PC-3 (cell line): ENCODE results near the gene GPS1. TPM values are rescaled to one million over a fixed set of nuclear protein-coding genes. Genes with fewer than 3 reads are reported as not detected.

Source experiments
- ATAC-seq: fragments of 200-7000 bp; cut with Tn5 transposase; 2 replicates; pipeline ENCODE4 v1.9.1; 2020; ENCODE audit warnings: mild to moderate bottlenecking, moderate library complexity
- BruUV-seq: library from RNA; stranded (reverse); fragments of 400-500 nt; replicated peaks from 2 replicates; lab custom pipeline; 2021; lab: Mats Ljungman, UMichigan
- CTCF ChIA-PET: fragments of 300-600 bp; sonication (Branson Sonifier 250); formaldehyde crosslinking; loops from one replicate; lab custom pipeline; 2022; ENCODE audit warnings: antibody characterized with exemption; lab: Charles Lee
- POLR2A ChIA-PET: fragments of 300-600 bp; sonication (Branson Sonifier 250); formaldehyde crosslinking; loops from one replicate; lab custom pipeline; 2022; ENCODE audit warnings: antibody characterized with exemption; ENCODE audit not compliant: unreplicated experiment; lab: Charles Lee
- DNase-seq: peaks from one replicate; pipeline ENCODE4 v3.0.0-alpha.2; 2015
- H2AFZ ChIP-seq: fragments of 300-600 bp; sonication (generic); 2 replicates; pipeline ENCODE4 v1.6.0; 2016; ENCODE audit warnings: antibody characterized with exemption, low read length
- H3F3A ChIP-seq: fragments of 300-600 bp; sonication (generic); one replicate; pipeline ENCODE4 v1.6.0; 2017; ENCODE audit warnings: antibody characterized with exemption, low read length, control low read depth, mild to moderate bottlenecking; ENCODE audit not compliant: unreplicated experiment
- H3K27ac ChIP-seq: fragments of 300-600 bp; sonication (generic); 2 replicates; pipeline ENCODE4 v1.5.1; 2016; ENCODE audit warnings: mild to moderate bottlenecking, low read length
- H3K27me3 ChIP-seq: fragments of 300-600 bp; sonication (generic); 2 replicates; pipeline ENCODE4 v1.6.1; 2016; ENCODE audit warnings: low read length, mixed read lengths
- H3K36me3 ChIP-seq: fragments of 300-600 bp; sonication (generic); 2 replicates; pipeline ENCODE4 v1.6.1; 2016; ENCODE audit warnings: low read depth, mixed run types, low read length, mixed read lengths
- H3K4me1 ChIP-seq: fragments of 300-600 bp; sonication (generic); 2 replicates; pipeline ENCODE4 v1.5.1; 2016; ENCODE audit warnings: low read length; ENCODE audit not compliant: insufficient read depth
- H3K4me2 ChIP-seq: fragments of 300-600 bp; sonication (generic); 2 replicates; pipeline ENCODE4 v1.6.0; 2016; ENCODE audit warnings: low read length
- H3K4me3 ChIP-seq: fragments of 300-600 bp; sonication (generic); 2 replicates; pipeline ENCODE4 v1.5.1; 2016; ENCODE audit warnings: mild to moderate bottlenecking, low read length, mixed read lengths
- H3K79me2 ChIP-seq: fragments of 300-600 bp; sonication (generic); 2 replicates; pipeline ENCODE4 v1.6.1; 2017; ENCODE audit warnings: low read length, mixed read lengths
- H3K9ac ChIP-seq: fragments of 300-600 bp; sonication (generic); 2 replicates; pipeline ENCODE4 v1.6.0; 2016; ENCODE audit warnings: mild to moderate bottlenecking, low read length
- H3K9me2 ChIP-seq: fragments of 300-600 bp; sonication (generic); replicated peaks from 2 replicates; pipeline ENCODE4 v1.6.1; 2016; ENCODE audit warnings: mixed run types, low read length, mixed read lengths
- H3K9me3 ChIP-seq: fragments of 300-600 bp; sonication (generic); 2 replicates; pipeline ENCODE4 v1.6.1; 2016; ENCODE audit warnings: low read length, mixed read lengths
- H4K20me1 ChIP-seq: fragments of 300-600 bp; sonication (generic); 2 replicates; pipeline ENCODE4 v1.6.1; 2016; ENCODE audit warnings: low read length, mixed read lengths
- EZH2 ChIP-seq: fragments of 300-600 bp; sonication (generic); IDR thresholded peaks from one replicate; pipeline ENCODE4 v1.6.1; 2017; ENCODE audit warnings: antibody characterized with exemption, mild to moderate bottlenecking, low read length; ENCODE audit not compliant: unreplicated experiment
- EZH2phosphoT487 ChIP-seq: fragments of 300-600 bp; sonication (generic); IDR thresholded peaks from 2 replicates; pipeline ENCODE4 v1.6.1; 2018; ENCODE audit warnings: mild to moderate bottlenecking, antibody characterized with exemption, low read length, borderline replicate concordance
- intact Hi-C: fragments of 100-400 bp; cut with micrococcal nuclease; formaldehyde crosslinking; loops from 2 replicates; pipeline ENCODE4 v1.9.0; 2023
- total RNA-seq: library from RNA; depleted of rRNA; stranded (reverse); fragments of >200 nt; gene quantifications from 2 replicates; pipeline ENCODE4 v1.2.3, GENCODE V29; 2014
- TF ChIP-seq, protein P1 (sequence below): fragments of 300-600 bp; sonication (generic); conservative IDR thresholded peaks from 2 replicates; pipeline ENCODE4 v1.5.1; 2017; ENCODE audit warnings: antibody characterized with exemption, low read depth, mild to moderate bottlenecking, low read length

Gene GPS1
- total RNA-seq, 1 experiment from 2014 or later: 240 TPM

DNA sequence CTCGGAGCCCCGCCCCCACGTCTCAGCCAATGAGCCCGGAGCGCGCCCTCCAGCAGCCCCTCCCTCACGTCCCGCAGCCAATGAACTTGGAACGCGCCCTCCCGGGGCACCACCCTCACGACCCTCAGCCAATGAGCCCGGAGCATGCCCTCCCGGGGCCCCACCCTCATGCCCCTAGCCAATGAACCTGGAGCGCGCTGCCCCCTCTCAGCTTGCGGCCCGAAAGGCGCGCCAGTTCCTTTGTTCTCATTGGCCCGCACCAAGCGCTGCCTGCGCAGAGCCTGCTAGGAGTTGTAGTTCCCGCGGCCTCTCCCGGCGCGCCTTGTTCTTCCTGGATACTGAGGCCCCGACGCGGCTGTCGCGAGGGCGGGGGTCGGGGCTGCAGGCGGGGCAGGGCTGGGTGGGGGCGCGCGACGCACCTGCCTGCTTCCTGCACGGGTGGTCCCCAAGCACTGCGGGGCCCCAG lies 28.7 kb upstream of the GPS1 start, which contains the start of gene LRRC45:
LRRC45 (plus strand) TSS at position 325 of the 466 bp plus-strand sequence. CDS start 339 bp downstream, outside the sequence.
- intact Hi-C loops: no loop called here
- ChIA-PET CTCF (interaction anchor here (0.7 to 4.8 kb wide), 4 partner anchors 15 to 137 kb away, joined by 4 to 40 read pairs (median 8); partner anchors contain the start of gene DCXR), POLR2A (interaction anchor here (0.7 kb wide), 1 partner anchor 23 kb away, joined by 3 read pairs; no protein-coding TSS in a partner anchor)
- H2AFZ ChIP-seq: peak within 1 kb of the TSS; percentile 80
- H3K4me1 ChIP-seq: peaks cover 21% of the 10 kb centered on the region; the same call in 1 of the 2 replicates
- peak within 1 kb of the TSS; percentile 99 for H3K4me2 ChIP-seq
- H3K79me2 ChIP-seq: peaks cover 43% of the 10 kb centered on the region
- H3K4me3 ChIP-seq: peak within 1 kb of the TSS; percentile 100
- TF ChIP-seq EZH2phosphoT487 (no peak), EZH2 (no peak)
- TF ChIP-seq, protein P1, sequence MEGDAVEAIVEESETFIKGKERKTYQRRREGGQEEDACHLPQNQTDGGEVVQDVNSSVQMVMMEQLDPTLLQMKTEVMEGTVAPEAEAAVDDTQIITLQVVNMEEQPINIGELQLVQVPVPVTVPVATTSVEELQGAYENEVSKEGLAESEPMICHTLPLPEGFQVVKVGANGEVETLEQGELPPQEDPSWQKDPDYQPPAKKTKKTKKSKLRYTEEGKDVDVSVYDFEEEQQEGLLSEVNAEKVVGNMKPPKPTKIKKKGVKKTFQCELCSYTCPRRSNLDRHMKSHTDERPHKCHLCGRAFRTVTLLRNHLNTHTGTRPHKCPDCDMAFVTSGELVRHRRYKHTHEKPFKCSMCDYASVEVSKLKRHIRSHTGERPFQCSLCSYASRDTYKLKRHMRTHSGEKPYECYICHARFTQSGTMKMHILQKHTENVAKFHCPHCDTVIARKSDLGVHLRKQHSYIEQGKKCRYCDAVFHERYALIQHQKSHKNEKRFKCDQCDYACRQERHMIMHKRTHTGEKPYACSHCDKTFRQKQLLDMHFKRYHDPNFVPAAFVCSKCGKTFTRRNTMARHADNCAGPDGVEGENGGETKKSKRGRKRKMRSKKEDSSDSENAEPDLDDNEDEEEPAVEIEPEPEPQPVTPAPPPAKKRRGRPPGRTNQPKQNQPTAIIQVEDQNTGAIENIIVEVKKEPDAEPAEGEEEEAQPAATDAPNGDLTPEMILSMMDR: no peak
- no peaks in the 10 kb centered on the region for H3F3A ChIP-seq
- DNase-seq (peak; percentile 99), ATAC-seq (peak; percentile 84)
- no peaks in the 10 kb centered on the region for H3K9me3 ChIP-seq
- H3K27me3 ChIP-seq: no peaks in the 10 kb centered on the region
- no TSS peak for BruUV-seq
- H3K9ac ChIP-seq: peak within 1 kb of the TSS; percentile 98
- no peaks in the 10 kb centered on the region for H3K9me2 ChIP-seq
- no peaks in the 10 kb centered on the region; the same call in 1 of the 2 replicates for H3K36me3 ChIP-seq
- peak within 1 kb of the TSS; percentile 57 for H3K27ac ChIP-seq
- peaks cover 7% of the 10 kb centered on the region; the same call in 1 of the 2 replicates for H4K20me1 ChIP-seq

DNA sequence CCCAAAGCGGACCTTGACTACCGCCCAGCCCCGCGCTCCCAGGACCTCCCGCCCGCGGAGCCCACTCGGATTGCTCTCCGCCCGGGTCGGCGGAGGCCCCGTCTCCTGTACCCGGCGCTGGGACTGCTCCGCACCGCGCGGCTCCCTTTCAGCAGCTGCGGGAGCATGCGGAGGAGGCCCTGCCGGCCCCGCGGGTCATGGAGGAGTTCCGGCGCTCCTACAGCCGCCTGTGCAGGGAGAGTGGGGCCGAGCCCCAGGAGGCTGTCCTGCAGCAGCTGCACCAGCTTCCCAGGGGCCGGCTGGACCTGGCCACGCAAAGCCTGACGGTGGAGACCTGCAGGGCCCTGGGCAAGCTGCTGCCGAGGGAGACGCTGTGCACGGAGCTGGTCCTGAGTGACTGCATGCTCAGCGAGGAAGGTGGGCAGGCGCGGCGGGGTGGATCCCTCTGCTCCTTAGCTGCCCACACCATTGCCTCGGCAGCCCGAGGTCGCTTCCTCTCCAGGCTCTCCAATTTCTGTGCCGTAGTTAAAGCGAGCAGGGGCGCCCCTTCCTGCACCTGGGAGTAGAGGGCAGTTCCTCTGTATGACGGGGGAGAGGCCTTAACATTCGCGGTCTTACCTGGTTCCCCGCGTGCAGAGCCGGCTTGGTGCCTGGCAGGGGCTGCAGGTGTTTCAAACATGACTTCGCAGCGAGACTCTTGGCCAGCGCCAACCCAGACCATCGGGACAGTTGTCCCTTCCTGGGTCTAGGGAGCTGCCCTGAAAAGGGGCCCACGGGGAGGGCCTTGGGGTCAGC lies 28.1 kb upstream of the GPS1 start:
- Histone ChIP-seq H3K27ac (no peak overlapping the region), H3K4me1 (peaks cover 21% of the 10 kb centered on the region; the same call in 1 of the 2 replicates), H3K9me2 (no peaks in the 10 kb centered on the region), H3K9ac (peak overlapping the region; percentile 72), H3F3A (no peaks in the 10 kb centered on the region), H3K4me3 (peak overlapping the region; percentile 80), H3K36me3 (no peaks in the 10 kb centered on the region; the same call in 1 of the 2 replicates), H4K20me1 (peaks cover 7% of the 10 kb centered on the region; the same call in 1 of the 2 replicates), H2AFZ (peak overlapping the region; percentile 75), H3K9me3 (no peaks in the 10 kb centered on the region), H3K79me2 (peaks cover 43% of the 10 kb centered on the region), H3K4me2 (peak overlapping the region; percentile 81), H3K27me3 (no peaks in the 10 kb centered on the region)
- TSS peak; percentile 15 for BruUV-seq
- POLR2A ChIA-PET: no interaction called here
- DNase-seq: no peak
- peak; percentile 9 for ATAC-seq
- TF ChIP-seq EZH2phosphoT487: no peak
- TF ChIP-seq EZH2: no peak
- CTCF ChIA-PET: interaction anchor here (1.5 to 4.8 kb wide), 2 partner anchors 14 to 64 kb away, joined by 10 to 40 read pairs; partner anchors contain the start of gene DCXR
- intact Hi-C loops: no loop called here

DNA sequence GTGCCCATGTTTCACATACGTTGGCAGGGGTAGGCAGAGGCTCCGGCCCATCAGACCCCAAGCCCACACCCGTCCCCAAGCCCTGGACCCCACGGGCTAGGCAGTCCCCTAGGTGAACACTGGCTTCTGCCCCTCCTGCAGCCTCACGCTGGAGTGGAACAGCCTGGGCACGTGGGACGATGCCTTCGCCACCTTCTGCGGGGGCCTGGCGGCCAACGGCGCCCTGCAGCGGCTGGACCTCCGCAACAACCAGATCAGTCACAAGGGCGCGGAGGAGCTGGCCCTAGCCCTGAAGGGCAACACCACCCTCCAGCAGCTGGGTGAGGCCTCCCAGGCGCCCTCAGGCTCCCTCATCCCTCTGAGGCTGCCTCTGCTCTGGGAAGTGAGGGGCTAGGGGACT lies 26.8 kb upstream of the GPS1 start:
- Histone ChIP-seq H3K9ac (no peak overlapping the region), H4K20me1 (peaks cover 7% of the 10 kb centered on the region; the same call in 1 of the 2 replicates), H3F3A (no peaks in the 10 kb centered on the region), H3K4me1 (peaks cover 21% of the 10 kb centered on the region; the same call in 1 of the 2 replicates), H3K4me3 (no peak overlapping the region), H3K4me2 (peak overlapping the region; percentile 81; the same call in 1 of the 2 replicates), H3K79me2 (peaks cover 43% of the 10 kb centered on the region), H3K9me3 (no peaks in the 10 kb centered on the region), H2AFZ (no peak overlapping the region), H3K36me3 (no peaks in the 10 kb centered on the region), H3K27ac (no peak overlapping the region), H3K9me2 (no peaks in the 10 kb centered on the region), H3K27me3 (no peaks in the 10 kb centered on the region)
- TF ChIP-seq EZH2: no peak
- TF ChIP-seq, protein P1: no peak
- TF ChIP-seq EZH2phosphoT487: no peak
- no TSS peak for BruUV-seq
- ChIA-PET POLR2A (interaction anchor here (0.5 kb wide), 1 partner anchor 133 kb away, joined by 3 read pairs; no protein-coding TSS in a partner anchor), CTCF (no interaction called here)
- no peak for ATAC-seq
- DNase-seq: no peak
- intact Hi-C loops: no loop called here
